HepG2 (cell line): ENCODE results near the gene TPD52L2. TPM values are rescaled to one million over a fixed set of nuclear protein-coding genes. Genes with fewer than 3 reads are reported as not detected.

Experiments used
- ATAC-seq: fragments of 200-7000 bp; cut with Tn5 transposase; 3 replicates; pipeline ENCODE4 v1.9.1; 2020; ENCODE audit warnings: mild to moderate bottlenecking, moderate library complexity
- BruUV-seq: library from RNA; stranded (reverse); fragments of 400-500 nt; replicated peaks from 2 replicates; lab custom pipeline; 2021; lab: Mats Ljungman, UMichigan
- CTCF ChIA-PET: fragments of 300-600 bp; formaldehyde crosslinking; extraction: SDS; loops from one replicate; lab custom pipeline; 2021; ENCODE audit warnings: low total read pairs, inconsistent platforms, low intra/inter-chr PET ratio; lab: Yijun Ruan, JAX
- POLR2A ChIA-PET: fragments of 350-600 bp; sonication (Branson Sonifier 250); formaldehyde crosslinking; loops from one replicate; lab custom pipeline; 2020; ENCODE audit warnings: antibody characterized with exemption, inconsistent platforms; lab: Yijun Ruan, JAX
- DNase-seq: peaks from one replicate; pipeline ENCODE4 v3.0.0-alpha.2; 2015; ENCODE audit warnings: low spot score
- FAIRE-seq: peaks from 3 replicates; lab custom pipeline; 2011; peaks lifted over from hg19 to GRCh38; lab: Jason Lieb, UNC
- H2AFZ ChIP-seq: one replicate; pipeline ENCODE4 v1.6.1; 2011; ENCODE audit warnings: low read length, inconsistent platforms
- H3K27ac ChIP-seq: fragments of 300-600 bp; 3 replicates; pipeline ENCODE4 v1.8.0; 2011; ENCODE audit warnings: mixed run types, mild to moderate bottlenecking, mixed read lengths, low read length, inconsistent platforms; ENCODE audit not compliant: insufficient read depth; ENCODE audit errors: extremely low read length
- H3K27me3 ChIP-seq, 2 experiments: fragments of 200-600 bp in 1 of 2; 2 replicates in 1 of 2; 3 replicates in 1 of 2; pipeline versions ENCODE4 v1.6.0 to v1.8.0; 2011; ENCODE audit warnings: low read length in 2 of 2, mild to moderate bottlenecking in 2 of 2, moderate library complexity in 2 of 2, inconsistent platforms in 1 of 2; ENCODE audit not compliant: insufficient read depth in 2 of 2, control insufficient read depth in 1 of 2
- H3K36me3 ChIP-seq, 2 experiments: fragments of 200-600 bp in 1 of 2; replicated peaks in 1 of 2; 2 replicates in 1 of 2; 3 replicates in 1 of 2; pipeline versions ENCODE4 v1.5.1 to v1.8.0; 2011; ENCODE audit warnings: low read length in 2 of 2, inconsistent platforms in 1 of 2; ENCODE audit not compliant: insufficient read depth in 2 of 2, control insufficient read depth in 1 of 2
- H3K4me1 ChIP-seq: 2 replicates; pipeline ENCODE4 v1.5.1; 2012; ENCODE audit warnings: low read length, inconsistent platforms; ENCODE audit not compliant: insufficient read depth
- H3K4me2 ChIP-seq: 2 replicates; pipeline ENCODE4 v1.6.0; 2011; ENCODE audit warnings: low read depth, low read length, inconsistent platforms
- H3K4me3 ChIP-seq, 3 experiments: fragments of 200-600 bp in 1 of 3; sonication (generic), shearing (Covaris generic) in 1 of 3; replicated peaks in 1 of 3; 2 replicates each; pipeline ENCODE4 v1.5.1; 2011 to 2016; ENCODE audit warnings: low read length in 3 of 3, inconsistent platforms in 2 of 3, low read depth in 2 of 3, mild to moderate bottlenecking in 2 of 3, control low read depth in 1 of 3, mixed read lengths in 1 of 3; ENCODE audit not compliant: insufficient read depth in 1 of 3
- H3K79me2 ChIP-seq: one replicate; pipeline ENCODE4 v1.6.1; 2011; ENCODE audit warnings: low read length, inconsistent platforms; ENCODE audit not compliant: insufficient read depth
- H3K9ac ChIP-seq: 2 replicates; pipeline ENCODE4 v1.6.0; 2011; ENCODE audit warnings: mild to moderate bottlenecking, low read depth, low read length, inconsistent platforms; ENCODE audit not compliant: insufficient read depth
- H3K9me3 ChIP-seq: 2 replicates; pipeline ENCODE4 v1.5.1; 2012; ENCODE audit warnings: mild to moderate bottlenecking, low read length
- H4K20me1 ChIP-seq: 2 replicates; pipeline ENCODE4 v1.6.0; 2011; ENCODE audit warnings: inconsistent platforms, mild to moderate bottlenecking, low read length, moderate library complexity; ENCODE audit not compliant: insufficient read depth
- EHMT2 ChIP-seq: fragments of 200-600 bp; sonication (generic); IDR thresholded peaks from 2 replicates; pipeline ENCODE4 v1.7.0; 2017; ENCODE audit warnings: antibody characterized with exemption, low read depth, low read length, borderline replicate concordance
- HNRNPLL ChIP-seq: fragments of 200-400 bp; formaldehyde crosslinking; IDR thresholded peaks from 2 replicates; pipeline ENCODE4 v1.6.1; 2017; ENCODE audit warnings: mild to moderate bottlenecking, low read depth, low read length; ENCODE audit not compliant: poor library complexity, severe bottlenecking
- KDM4B ChIP-seq: sonication (generic); formaldehyde crosslinking; IDR thresholded peaks from 2 replicates; pipeline ENCODE4 v1.4.0; 2020; ENCODE audit warnings: missing genetic modification reagents
- ZBTB38 ChIP-seq: sonication (generic); formaldehyde crosslinking; IDR thresholded peaks from 2 replicates; pipeline ENCODE4 v1.5.1; 2020; ENCODE audit warnings: mild to moderate bottlenecking, missing genetic modification reagents
- ZBTB7B ChIP-seq: sonication (generic); formaldehyde crosslinking; IDR thresholded peaks from 2 replicates; pipeline ENCODE4 v1.4.0; 2020; ENCODE audit warnings: missing genetic modification reagents
- ZNF263 ChIP-seq: sonication (generic); formaldehyde crosslinking; IDR thresholded peaks from 2 replicates; pipeline ENCODE4 v1.4.0; 2020; ENCODE audit warnings: missing genetic modification reagents
- ZNF343 ChIP-seq: sonication (generic); formaldehyde crosslinking; IDR thresholded peaks from 2 replicates; pipeline ENCODE4 v1.4.0; 2020; ENCODE audit warnings: mild to moderate bottlenecking, missing genetic modification reagents
- ZNF891 ChIP-seq: sonication (generic); formaldehyde crosslinking; IDR thresholded peaks from 2 replicates; pipeline ENCODE4 v1.5.0; 2020; ENCODE audit warnings: mild to moderate bottlenecking, missing genetic modification reagents
- WGBS: methylation state at CpG from one replicate; pipeline ENCODE4 v1.1.6; 2017; ENCODE audit warnings: low lambda C conversion rate; 5-methylcytosine and 5-hydroxymethylcytosine counted together
- in situ Hi-C: cut with HindIII; loops from 2 replicates; pipeline ENCODE4 v1.10.0; 2017; ENCODE audit warnings: low pct_unique_long_range_greater_than_20kb; ENCODE audit not compliant: extremely low pct_ligation_motif_present
- intact Hi-C: fragments of 100-400 bp; cut with micrococcal nuclease; formaldehyde crosslinking; loops from one replicate; pipeline ENCODE4 v1.10.0; 2022; ENCODE audit not compliant: unreplicated experiment
- polyA plus RNA-seq, 8 experiments: library from polyadenylated mRNA; depleted of rRNA in 3 of 8; stranded (reverse) in 7 of 8; unstranded in 1 of 8; fragments of >200 nt; fragmentation: Illumina TruSeq in 4 of 8; extraction: Trizol in 4 of 8; gene quantifications; 2 replicates each; pipeline versions ENCODE4 v1.2.1 to v1.2.3, GENCODE V29; 2011 to 2016; ENCODE audit warnings: low read depth in 4 of 8, missing spikeins in 1 of 8, mixed read lengths in 1 of 8; ENCODE audit not compliant: insufficient read depth in 1 of 8
- total RNA-seq, 5 experiments: library from RNA; depleted of rRNA; stranded (reverse); fragments of >200 nt; fragmentation: Illumina TruSeq; extraction: Trizol; gene quantifications; 2 replicates each; pipeline ENCODE4 v1.2.3, GENCODE V29; 2016; ENCODE audit warnings: low read depth in 1 of 5
- TF ChIP-seq, protein P1 (sequence below): sonication (generic); formaldehyde crosslinking; IDR thresholded peaks from 2 replicates; pipeline ENCODE4 v1.8.0; 2022; ENCODE audit warnings: mild to moderate bottlenecking, missing genetic modification reagents, moderate library complexity
- TF ChIP-seq, protein P2 (sequence below): sonication (generic); formaldehyde crosslinking; IDR thresholded peaks from 2 replicates; pipeline ENCODE4 v1.9.0; 2022; ENCODE audit warnings: missing genetic modification reagents, mild to moderate bottlenecking, borderline replicate concordance
- TF ChIP-seq, protein P3 (sequence below): sonication (generic); formaldehyde crosslinking; conservative IDR thresholded peaks from 2 replicates; pipeline ENCODE4 v1.8.0; 2022; ENCODE audit warnings: mild to moderate bottlenecking, moderate library complexity, missing genetic modification reagents
- TF ChIP-seq, protein P4 (sequence below): IDR thresholded peaks from 2 replicates; pipeline ENCODE4 v1.6.1; 2016; ENCODE audit warnings: mild to moderate bottlenecking
- TF ChIP-seq, protein P5 (sequence below): conservative IDR thresholded peaks from 2 replicates; pipeline ENCODE4 v1.6.1; 2018; ENCODE audit warnings: missing genetic modification reagents

TPD52L2 gene
- total and polyA plus RNA-seq, 2 of the 13 experiments (the other 11 are each of a cell fraction or from before 2014, with no cell fraction given): 156 to 184 TPM

DNA sequence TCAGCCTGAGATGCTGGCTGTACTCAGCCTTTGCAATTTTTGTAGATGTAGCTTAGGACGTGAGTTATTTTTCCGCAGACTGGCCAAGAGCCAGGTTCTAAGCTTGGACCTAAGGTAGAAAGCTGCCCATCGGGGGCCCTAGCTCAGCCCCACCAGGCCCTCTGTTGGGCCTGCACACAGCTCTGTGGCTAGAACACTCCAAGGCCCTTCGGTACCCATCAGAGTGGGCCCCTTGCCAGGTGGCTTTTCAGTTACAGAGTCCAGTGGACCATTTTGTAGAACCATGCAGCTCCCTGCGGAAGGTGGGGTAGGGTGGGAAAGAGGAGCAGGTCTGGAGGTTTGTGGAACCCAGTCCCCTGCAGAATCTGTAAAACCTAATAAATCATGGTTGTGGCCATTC, 68.6 kb downstream of the TPD52L2 start (continued):
- TF ChIP-seq EHMT2 (no peak), KDM4B (CRISPR knock-in tag) (no peak)
- TF ChIP-seq, protein P1, sequence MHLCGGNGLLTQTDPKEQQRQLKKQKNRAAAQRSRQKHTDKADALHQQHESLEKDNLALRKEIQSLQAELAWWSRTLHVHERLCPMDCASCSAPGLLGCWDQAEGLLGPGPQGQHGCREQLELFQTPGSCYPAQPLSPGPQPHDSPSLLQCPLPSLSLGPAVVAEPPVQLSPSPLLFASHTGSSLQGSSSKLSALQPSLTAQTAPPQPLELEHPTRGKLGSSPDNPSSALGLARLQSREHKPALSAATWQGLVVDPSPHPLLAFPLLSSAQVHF (CRISPR knock-in tag): no peak

DNA sequence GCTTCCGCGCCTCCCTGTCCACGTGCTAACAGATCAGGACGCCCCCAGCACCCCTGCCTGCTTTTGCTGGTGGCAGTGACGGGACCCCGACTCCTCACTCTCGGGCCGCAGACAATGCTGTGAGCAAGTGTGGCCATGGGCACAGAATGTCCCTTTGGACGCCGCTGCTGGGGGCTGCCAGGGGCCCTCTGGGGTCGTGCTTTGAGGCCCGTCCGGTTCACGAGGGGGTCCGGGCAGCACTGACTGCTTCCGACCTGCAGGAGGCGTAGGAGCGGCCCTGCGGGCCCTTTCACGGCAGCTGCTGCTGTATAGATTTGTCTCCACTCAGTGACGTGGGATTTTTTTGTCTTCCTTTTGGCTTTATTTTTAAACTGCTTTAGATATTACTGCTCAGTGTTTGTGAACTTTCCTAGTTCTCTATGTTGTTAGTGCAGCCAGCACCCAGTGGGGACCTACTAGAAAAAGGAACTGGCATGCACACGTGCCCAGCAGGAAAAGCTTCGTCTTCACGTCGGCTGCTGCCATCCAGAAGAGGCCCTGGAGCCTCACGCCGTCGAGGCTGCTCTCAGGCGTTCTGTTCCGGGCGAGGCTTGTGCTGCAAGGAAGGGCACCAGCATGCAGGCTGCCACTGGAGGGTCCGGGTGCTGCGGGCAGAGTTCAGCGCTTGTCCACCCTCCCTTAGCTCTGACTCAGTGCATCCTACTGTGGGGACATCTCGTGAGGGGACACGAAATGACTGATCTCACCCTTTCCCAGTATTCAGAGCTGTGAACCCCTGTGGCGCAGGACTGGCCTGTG, 69.4 kb downstream of the TPD52L2 start:
- DNase-seq: no peak
- TF ChIP-seq ZBTB38 (CRISPR knock-in tag) (peak; percentile 13; the same call in 1 of the 2 replicates), HNRNPLL (peak; percentile 30), ZNF343 (CRISPR knock-in tag) (no peak), ZNF263 (CRISPR knock-in tag) (no peak), ZBTB7B (CRISPR knock-in tag) (0 out of 2 replicates have a peak, but pooled peaks have one; percentile 35), ZNF891 (CRISPR knock-in tag) (peak; percentile 19; the same call in 1 of the 2 replicates)
- TF ChIP-seq, protein P2, sequence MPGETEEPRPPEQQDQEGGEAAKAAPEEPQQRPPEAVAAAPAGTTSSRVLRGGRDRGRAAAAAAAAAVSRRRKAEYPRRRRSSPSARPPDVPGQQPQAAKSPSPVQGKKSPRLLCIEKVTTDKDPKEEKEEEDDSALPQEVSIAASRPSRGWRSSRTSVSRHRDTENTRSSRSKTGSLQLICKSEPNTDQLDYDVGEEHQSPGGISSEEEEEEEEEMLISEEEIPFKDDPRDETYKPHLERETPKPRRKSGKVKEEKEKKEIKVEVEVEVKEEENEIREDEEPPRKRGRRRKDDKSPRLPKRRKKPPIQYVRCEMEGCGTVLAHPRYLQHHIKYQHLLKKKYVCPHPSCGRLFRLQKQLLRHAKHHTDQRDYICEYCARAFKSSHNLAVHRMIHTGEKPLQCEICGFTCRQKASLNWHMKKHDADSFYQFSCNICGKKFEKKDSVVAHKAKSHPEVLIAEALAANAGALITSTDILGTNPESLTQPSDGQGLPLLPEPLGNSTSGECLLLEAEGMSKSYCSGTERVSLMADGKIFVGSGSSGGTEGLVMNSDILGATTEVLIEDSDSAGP: 0 out of 2 replicates have a peak, but pooled peaks have one; percentile 24
- TF ChIP-seq, protein P3, sequence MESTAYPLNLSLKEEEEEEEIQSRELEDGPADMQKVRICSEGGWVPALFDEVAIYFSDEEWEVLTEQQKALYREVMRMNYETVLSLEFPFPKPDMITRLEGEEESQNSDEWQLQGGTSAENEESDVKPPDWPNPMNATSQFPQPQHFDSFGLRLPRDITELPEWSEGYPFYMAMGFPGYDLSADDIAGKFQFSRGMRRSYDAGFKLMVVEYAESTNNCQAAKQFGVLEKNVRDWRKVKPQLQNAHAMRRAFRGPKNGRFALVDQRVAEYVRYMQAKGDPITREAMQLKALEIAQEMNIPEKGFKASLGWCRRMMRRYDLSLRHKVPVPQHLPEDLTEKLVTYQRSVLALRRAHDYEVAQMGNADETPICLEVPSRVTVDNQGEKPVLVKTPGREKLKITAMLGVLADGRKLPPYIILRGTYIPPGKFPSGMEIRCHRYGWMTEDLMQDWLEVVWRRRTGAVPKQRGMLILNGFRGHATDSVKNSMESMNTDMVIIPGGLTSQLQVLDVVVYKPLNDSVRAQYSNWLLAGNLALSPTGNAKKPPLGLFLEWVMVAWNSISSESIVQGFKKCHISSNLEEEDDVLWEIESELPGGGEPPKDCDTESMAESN (CRISPR knock-in tag): no peak
- TF ChIP-seq, protein P4, sequence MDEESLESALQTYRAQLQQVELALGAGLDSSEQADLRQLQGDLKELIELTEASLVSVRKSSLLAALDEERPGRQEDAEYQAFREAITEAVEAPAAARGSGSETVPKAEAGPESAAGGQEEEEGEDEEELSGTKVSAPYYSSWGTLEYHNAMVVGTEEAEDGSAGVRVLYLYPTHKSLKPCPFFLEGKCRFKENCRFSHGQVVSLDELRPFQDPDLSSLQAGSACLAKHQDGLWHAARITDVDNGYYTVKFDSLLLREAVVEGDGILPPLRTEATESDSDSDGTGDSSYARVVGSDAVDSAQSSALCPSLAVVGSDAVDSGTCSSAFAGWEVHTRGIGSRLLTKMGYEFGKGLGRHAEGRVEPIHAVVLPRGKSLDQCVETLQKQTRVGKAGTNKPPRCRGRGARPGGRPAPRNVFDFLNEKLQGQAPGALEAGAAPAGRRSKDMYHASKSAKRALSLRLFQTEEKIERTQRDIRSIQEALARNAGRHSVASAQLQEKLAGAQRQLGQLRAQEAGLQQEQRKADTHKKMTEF: no peak
- TF ChIP-seq, protein P5, sequence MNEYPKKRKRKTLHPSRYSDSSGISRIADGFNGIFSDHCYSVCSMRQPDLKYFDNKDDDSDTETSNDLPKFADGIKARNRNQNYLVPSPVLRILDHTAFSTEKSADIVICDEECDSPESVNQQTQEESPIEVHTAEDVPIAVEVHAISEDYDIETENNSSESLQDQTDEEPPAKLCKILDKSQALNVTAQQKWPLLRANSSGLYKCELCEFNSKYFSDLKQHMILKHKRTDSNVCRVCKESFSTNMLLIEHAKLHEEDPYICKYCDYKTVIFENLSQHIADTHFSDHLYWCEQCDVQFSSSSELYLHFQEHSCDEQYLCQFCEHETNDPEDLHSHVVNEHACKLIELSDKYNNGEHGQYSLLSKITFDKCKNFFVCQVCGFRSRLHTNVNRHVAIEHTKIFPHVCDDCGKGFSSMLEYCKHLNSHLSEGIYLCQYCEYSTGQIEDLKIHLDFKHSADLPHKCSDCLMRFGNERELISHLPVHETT (CRISPR knock-in tag): no peak

More for the DNA sequence above, 69.4 kb downstream of the TPD52L2 start:
- H3K27ac ChIP-seq: no peak overlapping the region
- TSS peak; percentile 39 for BruUV-seq
- intact Hi-C loops (no loop called here), in situ Hi-C loops (no loop called here)
- H3K9me3 ChIP-seq: no peaks in the 10 kb centered on the region
- H3K4me3 ChIP-seq: no peak overlapping the region
- no peaks in the 10 kb centered on the region for H3K4me1 ChIP-seq
- H3K79me2 ChIP-seq: no peaks in the 10 kb centered on the region
- ChIA-PET POLR2A (no interaction called here), CTCF (interaction anchor here (1.5 kb wide), 1 partner anchor 40 kb away, joined by 9 read pairs; no protein-coding TSS in a partner anchor)
- H3K36me3 ChIP-seq: peaks cover 44 to 73% of the 10 kb centered on the region in 2 experiments
- H2AFZ ChIP-seq: no peak overlapping the region
- no peaks in the 10 kb centered on the region for H3K27me3 ChIP-seq
- ATAC-seq (peak; percentile 46), FAIRE-seq (no peak)
- no peak overlapping the region for H3K4me2 ChIP-seq
- H4K20me1 ChIP-seq: peaks cover 4% of the 10 kb centered on the region; the same call in 1 of the 2 replicates
- WGBS: 96% methylated on average over 37 of the region's 37 CpGs
- H3K9ac ChIP-seq: no peak overlapping the region
